SK-MEL-5 (cell line): ENCODE results near the gene ZCCHC7. TPM values are rescaled to one million over a fixed set of nuclear protein-coding genes. Genes with fewer than 3 reads are reported as not detected.
"Not testable (repeated sequence)": the region's sequence is repeated elsewhere in the genome, so short reads cannot be mapped to it uniquely, and the experiment has no call there.

Source experiments
- DNase-seq: peaks from one replicate; pipeline ENCODE4 v3.0.0-alpha.2; 2016; ENCODE audit warnings: low read depth, low spot score
- in situ Hi-C: cut with HindIII; loops from 2 replicates; pipeline ENCODE4 v1.10.0; 2016; ENCODE audit warnings: low sequenced_read_pairs, high pct_unique_total_duplicates, low pct_unique_long_range_greater_than_20kb
- total RNA-seq: library from RNA; depleted of rRNA; stranded (reverse); fragments of >200 nt; shearing (Covaris generic); gene quantifications from 2 replicates; pipeline ENCODE4 v1.2.3, GENCODE V29; 2014

ZCCHC7 gene
- total RNA-seq, 1 experiment from 2014 or later: 11.3 TPM

GRCh38 chr9:37156205-37156604 is 35.8 kb downstream of the ZCCHC7 start:
- in situ Hi-C loops: no loop called here

DNA sequence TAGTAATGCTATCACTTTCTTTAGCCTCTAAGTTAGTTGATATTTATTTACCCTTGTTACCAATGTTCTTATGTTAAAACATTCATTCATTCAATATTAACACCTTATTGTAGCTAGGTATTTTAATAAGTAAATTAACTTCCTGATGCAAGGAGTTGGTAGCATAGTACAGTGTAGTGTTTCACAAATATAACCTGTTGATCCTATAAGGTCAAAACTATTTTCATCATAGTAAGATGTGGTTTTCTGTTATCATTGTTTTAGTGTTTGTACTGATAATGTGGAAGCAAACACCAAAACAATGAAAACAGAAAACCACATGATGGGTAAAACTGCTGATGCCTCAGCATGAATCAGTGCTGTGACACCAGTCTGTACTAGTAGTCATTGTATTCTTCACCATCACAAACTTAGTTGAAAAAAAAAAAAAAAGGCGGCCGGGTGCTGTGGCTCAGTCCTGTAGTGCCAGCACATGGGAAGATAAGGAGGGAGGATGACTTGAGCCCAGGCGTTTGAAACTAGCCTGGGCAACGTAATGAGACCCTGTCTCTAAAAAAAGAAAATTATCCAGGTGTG is 36.5 kb downstream of the ZCCHC7 start:
- no peak for DNase-seq
- in situ Hi-C loops: no loop called here

More at GRCh38 chr9:37156205-37156604, 35.8 kb downstream of the ZCCHC7 start:
- DNase-seq: no peak

DNA sequence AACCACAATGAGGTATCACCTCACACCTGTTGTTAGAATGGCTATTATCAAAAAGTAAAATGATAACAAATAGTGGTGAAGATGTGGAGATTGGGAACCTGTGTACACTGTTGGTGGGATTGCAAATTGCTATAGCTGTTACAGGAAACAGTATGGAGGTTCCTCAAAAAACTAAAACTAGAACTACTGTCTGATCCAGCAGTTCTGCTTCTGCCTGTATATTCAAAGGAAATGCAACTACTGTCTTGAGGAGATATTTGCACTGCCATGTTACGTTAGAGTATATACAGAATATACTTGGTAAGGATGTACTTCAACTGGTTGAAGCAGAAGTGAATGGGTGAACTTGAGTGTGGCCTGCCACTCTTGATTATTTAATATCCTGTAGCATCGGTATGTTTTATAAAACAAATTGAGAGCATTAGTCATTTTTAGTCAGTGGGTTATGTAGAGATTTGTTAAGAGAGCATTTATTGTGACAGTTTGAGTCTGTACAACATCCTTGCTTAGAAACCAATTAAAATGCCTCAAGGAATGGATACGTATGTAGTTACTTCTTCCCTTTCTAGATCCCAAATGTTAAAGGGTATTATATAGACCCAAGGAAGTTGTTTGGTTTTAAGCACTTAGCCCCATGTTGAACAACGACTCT is 37.5 kb downstream of the ZCCHC7 start:
- in situ Hi-C loops: no loop called here

DNA sequence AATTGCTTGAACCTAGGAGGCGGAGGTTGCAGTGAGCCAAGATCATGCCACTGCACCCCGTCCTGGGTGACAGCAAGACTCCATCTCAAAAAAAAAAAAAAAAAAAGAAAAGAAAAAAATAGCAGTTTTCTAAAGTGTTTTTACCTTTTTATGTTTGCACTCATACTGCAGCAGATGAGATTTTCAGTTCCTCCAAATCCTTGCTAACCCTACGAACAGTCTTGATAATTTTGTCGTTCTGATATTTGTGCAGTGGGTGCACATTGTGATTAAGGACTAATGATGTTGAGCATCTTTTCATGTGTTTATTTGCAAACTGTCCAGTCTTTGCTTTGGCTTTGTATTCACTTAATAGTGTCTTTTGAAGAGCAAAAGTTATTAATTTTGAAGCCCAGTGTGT is 42.9 kb downstream of the ZCCHC7 start:
- no peak for DNase-seq
- in situ Hi-C loops: no loop called here

More for the DNA sequence above, 37.5 kb downstream of the ZCCHC7 start:
- DNase-seq: no peak

DNA sequence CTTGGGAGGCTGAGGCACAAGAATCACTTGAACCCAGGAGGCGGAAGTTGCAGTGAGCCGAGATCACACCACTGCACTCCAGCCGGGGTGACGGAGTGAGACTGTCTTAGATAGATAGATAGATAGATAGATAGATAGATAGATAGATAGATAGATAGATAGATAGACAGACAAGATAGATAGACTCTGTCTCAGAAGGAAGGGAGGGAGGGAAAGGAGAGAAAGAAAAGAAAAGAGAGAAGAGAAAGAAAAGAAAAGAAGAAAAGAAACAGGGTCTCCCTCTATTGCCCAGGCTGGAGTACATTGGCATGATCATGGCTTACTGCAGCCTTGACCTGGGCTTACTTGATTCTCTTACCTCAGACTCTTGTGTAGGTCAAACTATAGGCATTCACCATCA is 44.0 kb downstream of the ZCCHC7 start:
- DNase-seq, in situ Hi-C loops: not testable (repeated sequence)

DNA sequence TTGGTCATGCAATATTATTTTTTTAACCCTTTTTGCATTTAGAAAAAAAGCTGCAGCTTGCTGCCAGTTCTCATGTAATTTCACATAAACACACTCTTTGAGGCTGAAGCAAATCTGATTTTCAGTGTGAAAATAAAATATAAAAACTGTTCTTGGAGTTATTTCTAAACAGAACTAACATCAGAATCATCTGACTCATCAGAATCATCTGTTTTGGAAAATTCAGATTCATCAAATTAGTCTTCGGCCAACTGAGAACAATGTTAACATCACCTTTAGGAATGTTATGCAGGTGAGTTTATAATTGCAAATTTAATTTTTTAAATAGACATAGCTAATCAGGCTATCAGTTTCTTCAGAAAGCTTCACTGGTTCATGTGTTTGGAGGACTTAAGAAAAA is 45.3 kb downstream of the ZCCHC7 start:
- no peak for DNase-seq
- in situ Hi-C loops: no loop called here

GRCh38 chr9:37167456-37168047 is 47.2 kb downstream of the ZCCHC7 start:
- DNase-seq: no peak
- in situ Hi-C loops: no loop called here

DNA sequence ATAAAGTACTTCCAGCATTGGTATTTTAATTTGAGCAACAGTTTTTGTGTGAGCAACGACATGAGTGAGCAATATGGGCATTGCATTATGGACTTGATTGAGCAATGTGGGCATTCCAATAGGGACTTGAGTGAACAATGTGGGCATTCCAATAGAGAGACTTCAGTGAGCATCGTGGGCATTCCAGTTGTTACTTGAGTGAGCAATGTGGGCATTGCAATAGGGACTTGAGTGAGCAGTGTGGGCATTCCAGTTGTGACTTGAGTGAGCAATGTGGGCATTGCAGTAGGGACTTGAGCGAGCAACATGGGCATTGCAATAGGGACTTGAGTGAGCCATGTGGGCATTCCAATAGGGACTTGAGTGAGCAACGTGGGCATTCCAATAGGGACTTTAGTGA is 52.2 kb downstream of the ZCCHC7 start:
- in situ Hi-C loops: no loop called here
- DNase-seq: no peak

DNA sequence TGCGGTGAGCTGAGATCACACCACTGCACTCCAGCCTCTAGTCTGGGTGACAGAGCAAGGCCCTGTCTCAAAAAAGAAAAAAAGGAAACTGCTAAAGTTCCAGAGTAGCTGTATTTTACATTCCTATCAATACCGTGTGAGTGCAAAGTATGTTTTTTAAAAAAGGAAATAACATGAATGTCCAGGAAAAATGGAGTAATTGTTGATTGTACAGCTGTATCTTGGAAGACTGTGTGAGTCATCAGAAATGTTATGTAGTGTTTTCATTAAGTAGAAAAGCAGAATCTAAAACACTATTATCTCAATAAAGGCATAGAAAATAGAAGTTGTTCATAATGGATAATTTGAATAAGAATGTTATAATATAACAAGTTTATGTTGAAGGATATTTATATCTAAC is 53.9 kb downstream of the ZCCHC7 start:
- in situ Hi-C loops: no loop called here
- DNase-seq: no peak

DNA sequence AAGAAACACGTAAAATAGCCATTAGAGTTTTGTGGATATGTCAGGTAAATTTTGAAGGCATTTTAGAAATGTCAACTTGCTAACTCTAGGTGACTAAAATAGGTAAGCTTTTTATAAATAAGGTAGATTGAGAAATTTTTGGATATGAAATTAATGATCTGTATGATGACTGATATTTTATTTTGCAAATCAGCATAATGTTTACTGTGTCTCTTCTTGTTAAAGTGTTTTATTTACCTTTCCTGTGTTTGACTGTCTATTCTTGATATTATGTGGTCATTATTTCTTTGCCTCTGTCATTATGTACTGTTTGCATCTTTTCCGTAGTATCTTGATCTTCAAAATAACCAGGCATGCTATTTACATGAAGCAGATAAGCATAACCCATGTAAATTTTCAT is 58.4 kb downstream of the ZCCHC7 start:
- in situ Hi-C loops: no loop called here
- no peak for DNase-seq

DNA sequence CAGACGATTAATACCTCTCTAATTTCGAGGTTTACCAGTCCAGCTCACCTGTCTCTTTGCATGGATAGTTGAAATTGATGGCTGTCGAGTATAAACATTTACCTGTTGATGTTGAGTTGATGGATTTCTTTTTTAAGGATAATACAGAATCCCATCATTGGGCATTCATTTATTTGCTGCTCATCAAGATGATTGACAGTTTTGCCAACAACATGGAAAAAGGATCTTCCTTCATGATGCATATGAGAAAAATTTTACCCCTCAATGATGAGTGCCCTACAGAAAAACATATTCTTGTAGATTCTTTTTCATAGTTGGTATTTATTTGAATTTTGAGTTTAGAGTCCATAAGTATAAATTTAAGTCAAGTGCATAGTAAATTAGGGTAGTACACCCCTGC is 59.2 kb downstream of the ZCCHC7 start:
- no peak for DNase-seq
- in situ Hi-C loops: no loop called here

DNA sequence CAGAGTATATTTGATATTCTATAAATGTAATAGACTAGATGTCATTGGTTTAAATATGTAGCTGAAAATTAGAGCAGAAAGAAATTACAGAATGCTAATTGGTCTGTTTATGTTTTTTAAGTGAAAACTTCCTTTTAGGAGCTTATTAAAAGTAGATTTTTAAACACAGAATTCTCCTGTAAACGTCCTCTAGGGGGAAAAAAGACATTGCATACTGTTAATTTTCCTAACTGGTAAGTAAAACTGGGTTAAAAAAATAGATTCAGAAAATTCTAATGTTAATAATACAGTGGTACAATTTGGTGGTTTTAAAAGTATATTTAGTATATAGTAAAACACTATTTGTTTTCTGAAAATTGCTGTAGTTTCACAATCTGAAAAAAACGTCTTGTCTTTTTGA is 59.8 kb downstream of the ZCCHC7 start:
- no peak for DNase-seq
- in situ Hi-C loops: no loop called here

DNA sequence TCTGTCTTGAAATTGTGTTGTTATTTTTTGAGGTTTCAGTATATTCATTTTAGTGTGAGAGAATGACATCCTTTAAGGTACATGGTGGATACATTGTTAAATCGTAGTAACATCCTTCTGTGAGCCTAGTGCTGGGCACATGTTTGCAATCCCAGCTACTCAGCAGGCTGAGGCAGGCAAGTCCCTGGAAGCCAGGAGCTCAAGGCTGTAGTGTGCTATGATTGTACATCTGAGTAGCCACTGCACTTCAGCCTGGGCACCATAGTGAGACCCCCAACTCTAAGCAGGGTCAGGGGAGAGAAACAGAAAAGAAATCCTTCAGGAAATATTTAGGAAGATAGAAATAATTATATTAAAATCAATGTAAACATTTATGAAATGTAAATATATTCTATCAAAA is 62.3 kb downstream of the ZCCHC7 start:
- in situ Hi-C loops: no loop called here

DNA sequence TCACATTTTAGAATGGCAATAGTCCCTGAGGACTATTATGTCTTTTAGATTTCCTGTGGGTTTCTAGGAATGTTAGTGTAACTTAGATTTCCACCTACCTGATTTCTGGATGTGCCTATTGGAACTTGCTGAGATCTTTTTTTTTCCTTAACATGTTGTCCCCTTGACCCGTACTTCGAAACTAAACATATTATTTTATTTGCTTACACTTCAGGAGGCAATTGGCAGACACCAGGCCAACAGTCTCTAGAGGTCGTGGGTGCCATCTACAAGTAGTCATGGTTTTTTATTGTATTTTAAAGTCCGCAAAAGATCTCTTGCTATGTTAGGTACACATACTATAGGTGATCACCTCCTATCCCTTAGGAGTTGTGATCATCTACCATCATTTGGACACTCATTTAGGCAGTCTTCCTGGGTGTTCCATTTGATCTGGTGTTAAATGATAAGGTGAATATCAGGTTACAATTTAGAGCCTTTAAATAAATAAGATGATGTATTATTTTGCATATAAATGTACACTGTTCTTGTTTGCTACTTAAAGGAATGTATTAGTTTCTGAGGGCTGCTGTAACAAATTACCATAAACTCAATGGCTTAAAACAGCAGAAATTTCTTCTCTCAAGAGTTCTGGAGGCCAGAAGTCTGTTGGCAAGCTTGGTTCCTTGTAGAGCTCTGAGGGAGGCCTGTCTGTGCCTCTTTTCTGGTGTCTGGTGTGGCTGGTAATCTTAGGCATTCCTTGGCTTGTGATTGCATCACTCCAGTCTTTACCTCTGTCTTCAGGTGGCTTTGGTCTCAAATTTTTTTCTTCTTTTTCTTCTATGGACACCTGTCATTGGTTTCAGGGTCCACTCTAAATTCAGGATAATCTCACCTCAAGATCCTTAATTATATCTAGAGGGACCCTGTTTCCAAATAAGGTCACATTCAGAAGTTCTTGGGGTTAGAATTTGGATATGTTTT is 64.8 kb downstream of the ZCCHC7 start:
- no peak for DNase-seq
- in situ Hi-C loops: no loop called here

More for the DNA sequence above, 62.3 kb downstream of the ZCCHC7 start:
- no peak for DNase-seq

DNA sequence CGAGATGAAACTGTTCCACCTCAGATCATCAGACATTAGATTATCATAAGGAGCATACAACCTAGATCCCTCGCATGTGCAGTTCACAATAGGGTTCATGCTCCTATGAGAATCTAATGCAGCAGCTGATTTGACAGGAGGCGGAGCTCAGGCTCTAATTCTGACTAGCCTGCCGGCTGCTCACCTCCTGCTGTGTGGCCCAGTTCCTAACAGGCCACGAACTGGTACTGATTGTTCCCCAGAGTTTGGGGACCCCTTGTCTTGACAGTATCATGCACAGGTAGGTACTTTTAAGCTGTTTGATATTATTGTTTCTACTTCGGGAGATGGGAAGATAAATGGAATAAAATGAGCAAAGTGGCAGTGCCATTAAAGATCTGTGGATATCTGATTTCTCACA is 66.9 kb downstream of the ZCCHC7 start:
- DNase-seq: no peak
- in situ Hi-C loops: no loop called here

GRCh38 chr9:37187713-37188439 is 67.5 kb downstream of the ZCCHC7 start:
- no peak for DNase-seq
- in situ Hi-C loops: no loop called here

GRCh38 chr9:37190739-37191138 is 70.4 kb downstream of the ZCCHC7 start:
- in situ Hi-C loops, DNase-seq: not testable (repeated sequence)
